DMS79 (cell line): ENCODE results near the gene CD300H.

Source experiments
- DNase-seq: peaks from one replicate; lab custom pipeline; 2025; lab: John Stamatoyannopoulos, UW

The CD300H gene

DNA sequence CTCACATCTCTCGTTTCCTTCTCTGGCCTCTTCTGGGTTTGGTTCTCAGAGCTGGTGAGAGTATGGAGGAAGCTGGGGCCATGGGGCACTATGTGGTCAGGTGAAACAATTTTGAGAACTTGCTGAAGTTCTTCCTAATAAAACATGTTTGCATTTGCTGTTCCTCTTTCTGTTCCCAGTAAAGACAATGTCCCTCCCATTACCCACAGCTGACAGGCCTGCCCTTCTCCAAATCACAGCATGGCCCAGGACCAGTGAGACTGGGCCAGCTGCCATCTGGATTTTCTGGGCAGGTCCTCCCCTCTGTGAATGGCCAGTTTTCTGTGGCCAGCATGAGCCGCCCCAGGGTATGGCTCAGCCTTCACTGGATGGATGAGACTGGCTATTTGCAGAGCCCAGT, at the start of gene CD300H:
Gene CD300H, minus strand, starts transcription at position 113 of the 400 bp plus-strand sequence.
- DNase-seq, result no peak

DNA sequence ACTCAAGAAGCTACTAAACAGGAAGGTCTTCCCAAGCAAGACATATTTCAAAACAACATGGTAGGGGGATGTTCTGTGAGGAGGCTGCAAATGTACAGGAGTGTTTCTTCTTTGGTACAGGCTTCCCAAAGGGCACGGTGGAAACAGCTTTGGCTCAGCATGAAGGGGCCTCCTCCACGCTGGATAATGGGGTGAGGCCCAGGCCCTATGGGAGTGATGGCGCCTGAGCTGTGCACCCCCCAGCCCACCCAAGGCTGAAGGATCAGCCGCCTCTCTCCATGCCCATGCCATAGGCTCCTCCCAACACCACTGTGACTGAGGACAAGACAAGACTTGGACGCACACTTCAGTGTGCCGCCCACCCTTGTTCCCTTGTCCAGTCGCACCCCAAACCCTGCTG, 49.4 kb upstream of the CD300H start:
- DNase-seq, result no peak

DNA sequence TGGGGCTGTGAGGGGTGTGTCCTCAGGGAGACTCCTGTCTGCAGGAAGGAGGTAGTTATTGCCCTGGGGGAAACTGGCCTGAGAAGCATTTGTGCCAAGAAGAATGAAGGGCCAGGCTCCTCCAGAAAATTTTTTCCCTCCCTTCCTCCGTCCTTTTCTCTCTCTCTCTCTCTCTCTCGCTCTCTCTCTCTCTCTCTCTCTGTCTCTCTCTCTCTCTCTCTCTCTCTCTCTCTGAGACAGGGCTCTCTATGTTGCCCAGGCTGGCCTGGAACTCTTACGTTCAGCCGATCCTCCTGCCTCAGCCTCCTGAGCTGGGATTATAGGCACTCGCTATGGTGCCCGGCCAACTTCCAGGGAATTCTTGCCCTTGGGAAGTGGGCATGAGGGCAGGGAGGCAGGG, 44.7 kb upstream of the CD300H start:
- DNase-seq, result no peak

DNA sequence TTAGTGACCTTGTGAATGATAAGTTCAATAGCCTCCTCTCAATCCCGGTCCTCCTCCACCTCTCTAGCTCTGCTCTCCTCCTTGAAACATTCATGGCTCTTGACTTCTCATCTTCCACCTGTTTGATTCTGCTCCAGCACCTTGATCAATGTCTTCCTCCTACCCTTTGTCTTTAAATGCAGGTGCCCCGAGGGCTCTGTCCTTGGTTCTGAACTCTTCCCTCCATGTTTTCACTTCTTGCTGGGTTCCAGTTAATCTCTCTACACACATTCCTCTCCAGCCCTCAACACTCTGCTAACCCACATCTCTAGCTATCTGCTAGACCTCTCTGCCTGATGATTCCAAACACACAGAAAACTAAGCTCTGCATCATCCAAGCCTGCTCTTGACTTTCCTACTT, 42.8 kb upstream of the CD300H start:
- no peak for DNase-seq

DNA sequence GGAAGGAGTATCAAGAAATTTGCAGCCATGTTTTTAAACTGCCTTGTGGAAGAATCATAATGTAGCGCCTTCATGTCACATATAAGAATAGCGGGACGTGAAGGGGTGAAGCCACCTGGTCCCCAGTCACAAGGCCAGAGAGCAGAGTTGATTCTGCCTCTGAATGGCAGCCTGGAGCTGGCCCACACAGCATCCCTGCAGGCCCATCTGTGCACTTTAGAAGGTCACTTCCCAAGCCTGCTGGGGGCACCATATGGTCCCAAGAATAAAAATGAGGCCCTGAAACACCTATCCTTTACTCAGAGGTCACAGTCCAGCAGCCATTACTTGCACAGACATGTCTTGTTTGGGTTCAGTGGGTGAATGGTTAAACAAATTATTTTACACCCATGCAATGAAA, 41.2 kb upstream of the CD300H start:
- no peak for DNase-seq

DNA sequence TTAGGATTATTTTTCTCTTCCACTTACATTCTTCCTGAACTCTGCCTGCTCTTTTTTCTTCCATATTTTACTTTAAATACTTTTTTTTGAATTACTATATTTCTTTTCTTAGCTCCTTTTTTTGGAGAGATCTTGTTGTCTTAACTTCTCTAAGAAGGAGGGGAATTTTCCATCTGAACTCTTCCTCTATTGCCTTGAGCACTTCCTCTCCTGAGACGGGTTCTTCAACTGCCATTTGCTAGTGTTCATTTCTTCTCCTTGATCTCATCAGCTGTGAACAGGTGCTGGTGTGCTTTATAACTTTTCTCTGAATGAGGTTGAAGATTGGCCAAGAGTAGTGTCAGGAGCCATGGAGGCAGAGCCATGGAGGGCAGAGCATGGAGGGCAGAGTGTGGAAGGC, 39.9 kb upstream of the CD300H start:
- DNase-seq, result no peak

DNA sequence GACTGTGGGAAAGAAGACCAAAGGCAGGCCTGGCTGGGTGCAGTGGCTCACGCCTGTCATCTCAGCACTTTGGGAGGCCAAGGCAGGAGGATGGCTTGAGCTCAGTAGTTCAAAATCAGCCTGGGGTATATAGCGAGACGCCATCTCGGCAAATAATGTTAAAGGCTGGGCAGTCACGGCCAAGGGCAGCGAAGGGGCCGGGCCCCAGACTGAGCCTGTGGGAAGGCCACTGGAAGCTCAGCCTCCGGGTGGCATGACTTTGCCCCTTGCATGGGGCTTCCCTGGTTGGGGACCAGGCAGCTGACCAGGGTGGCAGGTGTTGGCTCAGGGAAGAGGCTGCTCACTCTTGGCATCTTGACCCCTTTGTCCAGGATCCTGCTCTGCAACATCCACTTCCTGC, 38.7 kb upstream of the CD300H start:
- no peak for DNase-seq

DNA sequence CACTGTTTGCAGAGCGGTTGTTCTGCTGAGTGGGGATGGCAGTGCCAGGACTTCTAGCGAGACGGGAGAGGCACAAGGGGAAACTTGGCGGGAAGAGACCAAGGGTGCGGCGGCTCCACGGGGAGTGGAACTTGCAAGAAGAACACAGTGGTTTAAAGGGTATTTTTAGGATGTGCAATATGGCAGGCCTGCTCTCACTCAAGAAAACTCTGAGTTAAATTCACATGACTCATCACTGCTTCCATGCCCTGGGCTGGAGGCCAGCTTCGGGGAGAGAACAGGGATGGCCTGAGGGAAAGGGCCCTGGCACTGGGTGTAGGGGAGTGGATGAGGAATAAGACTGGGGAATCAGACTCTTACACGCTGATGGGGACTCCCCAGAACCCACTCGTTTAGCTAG, 38.1 kb upstream of the CD300H start:
- DNase-seq, result no peak

DNA sequence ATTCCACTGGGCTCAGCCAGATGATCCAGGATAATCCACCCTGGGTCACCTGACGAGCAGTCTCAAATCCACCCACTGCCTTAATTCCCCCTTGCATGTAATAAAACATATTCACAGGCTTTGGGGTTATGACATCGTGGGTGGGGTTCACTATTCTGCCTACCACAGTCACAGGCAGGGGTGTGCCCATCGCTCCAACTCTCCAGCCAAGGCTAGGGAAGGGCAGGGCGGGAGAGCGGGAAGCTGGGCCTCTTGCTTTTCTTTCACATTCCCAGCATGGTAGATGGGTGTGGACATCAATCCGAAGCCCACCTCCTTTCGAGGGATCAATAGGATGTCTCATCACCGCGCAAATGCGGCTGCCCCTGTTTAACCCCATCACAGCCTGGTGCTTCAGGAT, 37.5 kb upstream of the CD300H start:
- no peak for DNase-seq

DNA sequence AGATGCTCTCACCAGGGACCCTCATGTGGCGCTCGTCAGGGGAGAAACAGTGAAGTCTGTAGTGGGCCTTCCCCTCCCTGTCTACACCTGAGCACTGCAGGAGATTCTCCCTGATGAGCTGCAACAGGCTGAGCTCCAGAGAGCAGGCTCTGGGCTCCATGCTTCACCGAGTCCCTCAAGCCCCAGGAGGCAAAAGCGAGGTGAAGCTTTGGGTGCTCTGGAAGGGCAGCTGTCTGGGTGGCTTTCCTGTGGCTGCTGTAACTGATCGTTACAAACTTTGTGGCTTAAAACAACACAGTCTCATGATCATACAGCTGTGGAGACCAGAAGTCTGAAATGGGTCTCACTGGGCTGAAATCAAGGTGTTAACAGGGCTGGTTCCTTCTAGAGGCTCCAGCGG, 36.9 kb upstream of the CD300H start:
- no peak for DNase-seq

DNA sequence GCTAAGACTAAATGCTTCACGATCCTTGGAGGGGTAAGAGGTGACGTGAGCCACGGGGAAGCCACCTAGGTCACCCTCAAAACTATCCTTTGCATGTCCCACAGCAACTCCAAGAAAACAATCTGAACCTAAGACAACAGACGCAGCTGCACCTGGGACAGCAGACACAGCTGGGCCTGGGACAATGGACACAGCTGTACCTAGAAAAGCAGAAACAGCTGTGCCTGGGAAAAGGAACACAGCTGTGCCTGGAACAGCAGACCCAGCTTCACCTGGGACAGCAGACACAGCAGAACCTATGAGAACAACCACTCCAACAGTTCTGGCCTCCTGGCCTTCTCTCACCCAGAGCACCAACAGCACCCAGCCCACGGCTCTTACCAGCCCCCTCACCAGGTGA, 36.4 kb upstream of the CD300H start:
- DNase-seq, result no peak

DNA sequence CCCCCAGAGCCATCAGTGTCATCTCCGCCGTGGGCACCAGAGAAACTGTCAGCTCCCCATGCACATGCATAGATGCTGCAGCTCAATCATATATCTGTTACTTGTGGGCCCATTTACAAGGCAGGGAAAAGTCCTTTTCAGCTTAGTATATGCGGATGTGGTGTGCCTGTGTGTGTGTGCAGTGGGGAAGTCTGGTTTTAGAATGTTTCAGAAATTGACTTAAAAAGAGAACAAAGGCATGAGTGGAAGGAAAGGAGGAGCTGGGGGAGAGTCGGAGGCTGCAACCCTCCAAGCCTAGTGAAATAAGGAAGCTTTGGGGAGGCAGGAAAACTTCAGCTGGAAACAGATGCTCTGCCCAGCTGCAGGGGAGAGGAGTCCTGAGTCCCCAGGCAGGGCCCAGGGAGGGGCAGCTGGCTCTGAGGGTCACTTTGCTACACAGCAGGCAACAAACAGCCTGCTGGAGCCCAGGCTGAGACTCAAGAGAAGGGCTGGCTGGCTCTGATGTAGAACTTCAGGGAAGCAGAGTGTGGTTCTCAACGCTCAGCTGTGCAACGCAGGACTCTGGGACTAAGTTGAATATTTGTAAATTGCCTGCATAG, 35.8 kb upstream of the CD300H start:
- DNase-seq, result no peak

DNA sequence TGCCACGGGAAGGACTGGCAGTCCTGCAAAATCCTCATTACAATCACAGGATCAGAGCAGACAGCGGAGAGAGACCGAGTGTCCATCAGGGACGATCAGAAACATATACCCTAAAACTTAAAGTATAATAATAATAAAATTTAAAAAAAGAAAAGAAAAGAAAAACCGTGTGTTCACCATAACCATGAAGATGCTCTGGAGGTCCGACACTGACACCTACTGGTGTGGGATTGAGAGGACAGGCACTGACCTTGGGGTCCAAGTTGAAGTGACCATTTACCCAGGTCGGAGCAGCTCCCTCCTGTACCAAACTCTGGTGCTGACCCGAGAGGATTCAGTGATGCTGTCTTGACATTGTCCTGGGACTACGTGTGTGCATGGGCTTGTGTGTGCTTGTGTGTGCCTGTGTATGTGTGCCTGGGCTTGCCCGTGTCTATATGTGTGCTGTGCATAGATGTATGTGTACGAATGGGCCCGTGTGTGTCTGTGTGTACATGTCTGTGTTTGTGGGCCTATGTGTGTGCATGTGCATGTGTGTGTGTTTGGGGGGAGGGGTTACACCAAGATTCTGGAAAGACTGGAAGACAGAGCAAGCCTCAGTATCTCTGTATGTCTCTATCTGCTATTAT, 34.7 kb upstream of the CD300H start:
- no peak for DNase-seq

DNA sequence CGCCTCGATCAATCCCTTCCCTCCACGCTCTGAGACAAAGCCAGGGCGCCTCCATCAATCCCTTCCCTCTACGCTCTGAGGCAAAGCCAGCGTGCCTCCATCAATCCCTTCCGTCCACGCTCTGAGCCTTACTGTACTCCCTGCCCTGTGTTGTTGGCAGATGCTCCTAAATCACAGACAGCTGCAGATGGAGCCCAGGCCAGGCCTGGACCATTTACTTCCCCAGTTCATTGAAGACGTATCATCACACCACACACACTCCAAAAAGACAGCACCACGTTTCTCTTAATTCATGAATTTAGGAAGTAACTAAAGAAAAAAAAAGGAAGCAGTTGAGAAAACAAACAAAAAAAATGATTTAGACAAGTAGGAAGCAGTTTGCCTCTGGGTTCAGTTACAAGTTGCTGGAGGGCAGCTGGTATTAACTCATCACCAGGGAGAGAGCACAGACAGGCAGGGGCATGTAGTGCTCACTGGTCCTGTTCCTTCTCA, 32.2 kb upstream of the CD300H start:
- DNase-seq, result no peak

DNA sequence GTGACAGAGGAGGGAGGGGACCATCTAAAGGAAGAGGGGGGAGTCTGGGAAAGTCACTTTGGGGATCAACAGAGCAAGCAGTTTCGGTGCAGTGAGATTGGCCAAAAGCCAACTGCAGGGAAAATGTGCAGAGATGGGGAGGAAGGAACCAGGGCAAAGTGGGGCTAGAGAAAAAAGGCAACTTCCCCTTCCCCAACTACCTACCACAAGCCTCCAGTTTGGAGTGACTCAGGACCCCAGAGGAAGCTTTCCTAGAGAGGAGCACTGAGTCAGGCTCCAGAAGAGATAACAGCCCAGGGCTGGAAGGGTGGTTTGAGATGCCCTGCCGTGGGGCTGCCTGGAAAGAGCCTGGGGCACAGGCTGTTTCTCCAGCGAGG, 31.7 kb upstream of the CD300H start:
- no peak for DNase-seq

DNA sequence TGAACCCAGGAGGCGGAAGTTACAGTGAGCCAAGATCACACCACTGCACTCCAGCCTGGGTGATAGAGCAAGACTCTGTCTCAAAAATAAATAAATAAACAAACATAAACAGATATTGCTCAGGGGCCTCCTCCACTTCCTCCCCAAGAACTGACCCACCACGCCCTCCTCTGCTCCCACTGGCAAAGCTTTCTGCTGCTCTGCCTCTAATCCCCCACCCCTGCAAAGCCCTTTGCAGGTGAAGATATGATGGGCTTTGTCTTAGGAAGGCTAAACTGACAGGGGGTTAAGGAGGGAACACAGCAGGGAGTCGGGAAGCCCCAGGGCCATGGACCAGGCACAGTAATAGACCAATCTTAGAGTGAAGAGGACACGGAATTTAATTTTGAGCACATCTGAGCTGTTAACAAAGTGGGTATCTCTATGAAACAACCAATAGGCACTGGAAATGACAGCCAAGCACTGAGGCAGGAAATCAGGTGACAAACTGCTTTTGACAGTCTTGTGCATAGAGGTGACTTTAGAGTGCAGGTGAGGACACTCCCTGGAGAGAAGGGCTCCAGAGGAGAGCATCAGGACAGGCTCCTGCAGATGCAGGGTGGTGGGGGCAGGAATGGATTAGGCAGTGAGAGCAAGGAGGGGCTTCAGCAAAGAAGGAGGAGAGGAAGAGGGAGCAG, 31.2 kb upstream of the CD300H start:
- DNase-seq, result no peak

DNA sequence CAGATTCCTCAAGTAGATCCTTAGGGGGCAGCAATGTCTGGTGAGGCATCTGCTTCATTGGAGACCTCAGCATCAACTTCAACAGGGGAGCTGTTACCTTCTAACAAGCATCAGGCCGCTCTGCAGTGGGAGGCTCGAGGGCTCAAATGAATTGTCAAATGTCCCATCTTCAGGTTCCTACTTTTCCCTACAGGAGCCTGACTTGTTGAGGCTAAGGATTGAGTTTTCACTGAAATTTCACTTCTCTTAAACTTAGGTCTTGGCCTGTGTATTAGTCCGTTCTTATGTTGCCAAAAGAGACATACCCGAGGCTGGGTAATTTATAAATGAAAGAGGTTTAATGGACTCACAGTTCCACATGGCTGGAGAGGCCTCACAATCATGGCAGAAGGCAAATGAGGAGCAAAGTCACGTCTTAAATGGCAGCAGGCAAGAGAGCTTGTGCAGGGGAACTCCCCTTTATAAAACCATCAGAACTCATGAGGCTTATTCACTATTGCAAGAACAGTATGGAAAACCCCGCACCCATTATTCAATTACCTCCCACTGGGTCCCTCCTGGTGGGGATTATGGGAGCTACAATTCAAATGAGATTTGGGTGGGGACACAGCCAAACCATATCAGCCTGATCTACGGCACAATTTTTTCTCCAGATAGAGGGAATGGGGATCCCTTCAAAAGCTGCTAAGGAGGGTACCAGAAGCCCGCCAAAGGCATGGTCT, 29.9 kb upstream of the CD300H start:
- DNase-seq, result no peak

DNA sequence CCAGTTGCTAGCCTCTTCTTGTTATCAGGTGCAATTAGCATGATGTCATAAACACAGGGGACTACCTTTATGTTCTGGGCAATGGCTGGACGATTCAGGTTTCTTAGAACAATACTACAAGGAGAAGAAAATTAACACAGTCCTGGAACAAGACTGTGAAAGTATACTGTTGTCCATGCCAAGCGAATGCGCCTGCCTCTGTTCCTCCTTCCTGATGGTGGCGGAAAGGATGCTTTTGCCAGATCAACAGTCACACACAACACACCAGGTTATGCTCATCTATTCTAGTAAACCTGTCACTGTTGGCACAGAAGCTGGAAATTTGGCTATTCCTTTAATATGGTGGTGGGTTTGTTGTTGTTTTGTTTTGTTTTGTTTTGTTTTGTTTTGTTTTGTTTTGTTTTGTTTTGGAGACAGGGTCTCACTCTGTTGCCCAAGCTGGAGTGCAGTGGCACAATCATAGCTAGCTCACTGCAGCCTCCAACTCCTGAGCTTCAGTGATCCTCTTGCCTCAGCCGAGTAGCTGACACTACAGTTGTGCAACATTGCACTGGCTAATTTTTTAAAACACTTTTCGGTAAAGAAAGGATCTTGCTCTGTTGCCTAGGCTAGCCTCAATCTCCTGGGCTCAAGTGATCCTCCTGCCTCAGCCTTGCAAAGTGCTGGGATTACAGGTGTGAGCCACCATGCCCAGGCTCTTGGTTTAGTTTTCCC, 27.9 kb upstream of the CD300H start:
- no peak for DNase-seq

DNA sequence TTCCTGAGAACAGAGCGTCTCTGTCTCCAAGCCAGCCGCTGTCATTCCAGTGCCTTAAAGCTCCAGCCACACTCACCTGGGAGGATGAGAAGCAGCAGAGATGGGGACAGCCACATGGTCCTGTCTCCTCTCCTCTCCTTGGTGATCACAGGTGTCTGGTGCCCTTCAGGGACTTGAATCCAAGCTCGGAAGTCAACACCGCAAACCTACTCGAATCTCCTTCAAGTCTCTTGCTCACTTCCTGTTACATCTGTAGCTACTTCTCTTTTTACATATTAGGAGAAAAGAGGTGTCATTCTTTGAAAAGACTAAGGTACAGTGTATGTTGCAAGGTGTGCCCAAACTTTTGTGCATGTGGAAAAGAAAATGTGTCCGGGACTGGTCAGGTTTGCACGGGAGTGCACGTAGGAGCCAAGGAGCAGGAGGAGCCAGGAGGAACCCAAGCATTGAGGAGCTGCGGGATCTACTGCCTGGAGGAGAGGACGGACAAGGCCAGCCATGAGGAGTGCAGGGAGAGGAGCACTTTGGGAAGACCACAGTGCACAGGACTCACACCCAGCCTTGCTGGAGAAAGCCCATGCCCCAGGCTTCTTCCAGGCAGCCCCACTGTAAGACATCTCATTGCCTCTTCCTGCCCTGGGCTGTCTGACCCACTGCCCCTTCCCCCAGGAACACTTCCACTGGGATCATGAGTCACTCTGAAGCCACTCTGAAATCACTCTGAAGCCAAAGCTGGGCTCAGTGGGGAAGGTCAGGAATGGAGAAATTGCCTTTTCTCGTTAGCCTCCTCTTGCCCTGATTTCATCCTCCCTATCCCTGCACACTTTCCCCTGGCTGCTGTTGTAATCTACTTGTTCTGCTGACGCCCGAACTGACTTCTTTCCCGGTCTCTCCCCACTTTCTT, 25.0 kb upstream of the CD300H start, which contains the start of gene CD300LD:
Gene CD300LD, minus strand, starts transcription at position 197 of the 904 bp plus-strand sequence. Its CDS starts 81 bp downstream, at position 116.
- DNase-seq, result no peak

DNA sequence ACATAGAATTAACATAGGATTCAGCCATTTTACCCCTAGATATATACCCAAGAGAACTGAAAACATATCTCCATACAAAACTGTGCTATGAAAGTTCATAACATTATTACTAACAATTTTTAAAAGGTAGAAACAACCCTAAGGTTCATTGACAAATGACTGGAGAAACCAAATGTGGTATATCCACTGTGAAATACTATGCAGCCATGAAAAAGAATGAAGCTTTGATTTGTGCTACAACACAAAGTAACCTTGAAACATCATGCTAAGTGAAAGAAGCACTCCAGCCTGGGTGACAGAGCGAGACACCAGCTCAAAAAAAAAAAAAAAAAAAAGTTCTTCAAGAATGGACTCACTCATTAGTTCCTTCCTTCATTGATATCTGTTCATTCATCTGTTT, 24.2 kb upstream of the CD300H start:
- DNase-seq, result no peak

DNA sequence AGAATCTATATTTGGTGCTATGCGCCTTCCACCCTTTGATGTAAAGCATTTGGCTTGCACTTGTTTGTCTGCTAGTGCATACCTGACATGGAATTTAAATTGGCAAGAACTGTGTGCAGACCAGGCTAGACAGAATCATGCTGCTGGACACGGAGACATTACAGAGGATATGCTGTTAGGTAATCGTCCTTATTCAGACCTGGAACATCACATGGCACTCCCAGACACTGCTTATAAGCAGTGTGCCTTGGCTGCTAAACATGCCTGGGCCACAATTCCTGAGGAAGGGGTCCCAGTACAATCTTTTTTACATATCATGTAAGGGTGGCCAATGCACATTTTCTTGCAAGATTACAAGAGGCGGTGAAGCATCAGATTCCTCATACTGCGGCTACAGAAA, 18.4 kb upstream of the CD300H start:
- no peak for DNase-seq
